Activated T-helper 9 cell treated with anti-CD3 and anti-CD28 coated beads, Interleukin-2, amount 50 U/mL, for 16 hours (primary cell): ENCODE measurements around the gene GTF3C4.

ENCODE experiments used
- DNase-seq: peaks from one replicate; pipeline ENCODE4 v3.0.0-alpha.2; 2020; ENCODE audit warnings: low read depth

The GTF3C4 gene

DNA sequence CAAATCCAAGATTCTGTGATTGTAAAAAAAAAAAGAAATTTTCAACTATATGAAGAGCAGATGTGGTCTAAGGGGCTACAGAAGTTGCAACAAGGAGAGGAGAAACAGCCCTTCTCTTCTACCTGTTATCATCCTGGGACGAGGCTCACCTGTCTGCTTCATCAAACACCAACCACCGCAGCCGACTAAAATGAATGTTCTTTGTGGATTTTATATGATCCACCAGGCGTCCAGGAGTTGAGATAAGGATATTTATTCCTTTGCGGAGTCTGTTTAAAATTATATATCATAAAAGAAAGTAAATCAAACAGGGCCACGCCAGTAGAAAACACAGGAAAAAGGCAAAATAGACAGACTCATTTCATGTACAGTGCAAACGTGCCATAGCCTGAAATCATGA is 22.0 kb upstream of the GTF3C4 start:
- DNase-seq: no peak

DNA sequence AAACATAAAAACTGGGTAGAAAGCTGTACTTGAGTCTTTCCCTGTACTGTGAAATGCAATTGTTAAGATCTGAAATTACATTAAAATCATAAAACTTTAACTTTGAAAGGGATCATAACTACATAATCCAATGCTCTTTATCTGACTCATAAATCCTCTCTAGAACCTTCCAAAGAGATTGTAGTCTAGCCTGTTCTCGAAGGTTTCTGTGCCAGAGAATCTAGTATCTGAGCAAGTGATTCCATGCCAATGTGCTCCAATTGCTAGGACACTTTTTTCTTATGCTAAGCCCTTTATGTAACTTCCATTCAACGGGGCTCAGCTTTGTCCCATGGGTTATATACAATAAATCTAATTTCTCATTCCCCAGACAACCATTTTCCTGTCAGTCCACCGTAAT is 21.6 kb upstream of the GTF3C4 start:
- DNase-seq: no peak

DNA sequence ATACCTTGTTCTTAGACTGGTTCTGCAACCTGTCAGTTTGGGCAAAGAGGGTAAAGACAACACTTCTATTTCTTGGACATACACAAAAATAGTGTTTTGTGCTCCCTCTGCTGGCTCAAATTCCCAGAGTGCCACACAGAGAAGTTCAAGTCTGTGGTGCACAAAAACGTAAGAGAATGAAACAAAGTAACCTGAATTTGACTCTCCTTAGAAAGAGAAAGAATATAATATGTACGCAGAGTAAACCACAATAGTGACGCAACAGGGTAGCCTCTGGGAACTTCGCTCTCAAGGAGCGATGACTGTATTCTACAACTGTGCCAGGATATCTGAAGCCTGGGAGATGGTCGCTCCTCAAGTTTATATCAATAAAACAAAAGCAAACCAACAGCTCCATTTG is 19.0 kb upstream of the GTF3C4 start:
- no peak for DNase-seq

DNA sequence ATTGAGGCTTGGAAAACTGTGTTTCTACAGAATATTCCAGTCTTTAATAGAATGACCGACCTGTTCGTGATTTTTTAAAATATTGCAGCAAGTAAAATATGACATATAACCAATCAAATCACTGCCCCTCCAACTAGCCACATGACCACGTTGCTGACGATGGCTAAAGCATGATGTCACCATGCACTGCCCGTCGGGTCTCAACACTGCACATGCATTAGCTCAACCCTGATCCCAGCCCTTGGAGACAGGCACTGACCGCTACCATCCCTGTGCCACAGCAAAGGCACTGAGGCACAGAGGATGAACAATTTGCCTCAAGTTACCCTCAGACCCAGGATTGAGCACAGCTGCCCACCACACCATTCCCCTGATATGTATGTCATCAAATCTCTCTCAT is 14.0 kb upstream of the GTF3C4 start:
- DNase-seq: no peak

DNA sequence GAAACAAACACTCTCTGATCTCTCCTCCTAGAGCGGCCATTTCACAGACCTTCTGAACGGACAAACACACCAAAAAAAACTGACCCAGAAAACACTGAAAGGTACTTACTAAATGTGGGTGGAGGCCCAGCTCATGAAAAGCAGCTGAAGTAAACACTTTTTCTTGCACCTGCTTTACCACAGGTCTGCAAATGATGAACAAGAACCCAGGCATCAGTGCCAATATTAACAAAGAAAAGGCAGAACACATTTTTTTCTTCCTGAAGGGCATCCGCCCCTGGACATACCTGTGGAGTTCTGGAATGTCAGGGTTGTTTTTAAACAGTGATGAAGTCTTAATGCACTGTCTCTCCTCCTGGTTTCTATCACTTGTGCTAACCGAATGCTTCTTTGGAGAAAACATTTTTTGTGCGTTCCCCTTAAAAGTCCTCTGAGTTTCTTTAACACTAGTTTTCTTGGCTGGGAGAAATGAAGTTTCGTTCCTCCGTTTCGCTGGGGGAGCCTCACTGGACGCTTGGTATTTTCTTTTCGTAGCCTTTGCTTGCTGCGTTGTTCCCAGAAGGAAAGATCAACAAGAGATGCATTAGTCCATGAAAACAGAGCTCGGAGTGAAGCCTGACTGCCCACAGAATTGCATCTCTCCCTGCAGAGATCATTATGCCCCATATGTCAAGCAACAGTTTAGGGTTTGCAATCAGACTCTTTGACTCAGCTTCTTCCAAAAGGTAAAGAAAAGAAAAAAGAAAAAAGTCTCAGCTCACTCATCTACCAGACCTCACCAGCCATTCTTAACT is 7.9 kb upstream of the GTF3C4 start:
- no peak for DNase-seq

DNA sequence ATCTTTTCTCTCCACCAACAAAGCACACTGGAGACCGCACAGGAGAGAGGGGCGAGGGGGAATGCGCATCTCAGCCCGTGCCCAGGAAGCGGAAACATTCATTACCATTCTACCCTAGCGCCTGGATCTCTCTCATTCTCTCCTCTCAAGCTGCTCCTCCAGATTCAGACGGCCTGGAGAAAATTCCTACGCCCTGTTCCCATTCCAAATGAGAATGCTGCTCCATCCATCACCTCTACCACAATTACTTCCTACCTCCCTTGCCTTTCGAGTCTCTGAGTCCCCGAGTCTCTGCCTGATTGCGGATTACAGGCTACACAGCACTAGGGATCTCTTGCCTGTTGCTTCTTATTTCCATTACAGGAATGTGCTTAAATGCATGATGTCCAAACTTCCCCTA is 7.1 kb upstream of the GTF3C4 start:
- no peak for DNase-seq

DNA sequence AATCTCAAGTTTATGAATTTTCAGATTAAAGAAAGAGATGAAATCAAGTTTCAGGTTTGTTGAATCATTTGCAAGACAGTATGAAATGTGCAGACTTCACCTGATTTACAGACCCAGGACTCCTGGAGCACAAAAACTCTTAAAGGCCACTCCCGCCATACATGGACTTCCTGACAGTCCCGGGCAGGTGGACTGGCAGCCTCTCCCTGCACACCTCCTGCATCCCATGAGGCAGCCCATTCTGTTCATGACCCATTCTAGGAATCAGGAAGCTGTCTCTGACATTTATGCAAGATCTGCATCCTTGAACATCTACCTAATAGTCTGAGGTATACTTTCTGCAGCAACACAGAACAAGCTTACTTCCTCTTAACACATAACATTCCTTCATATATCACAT is 6.4 kb upstream of the GTF3C4 start:
- DNase-seq: no peak

DNA sequence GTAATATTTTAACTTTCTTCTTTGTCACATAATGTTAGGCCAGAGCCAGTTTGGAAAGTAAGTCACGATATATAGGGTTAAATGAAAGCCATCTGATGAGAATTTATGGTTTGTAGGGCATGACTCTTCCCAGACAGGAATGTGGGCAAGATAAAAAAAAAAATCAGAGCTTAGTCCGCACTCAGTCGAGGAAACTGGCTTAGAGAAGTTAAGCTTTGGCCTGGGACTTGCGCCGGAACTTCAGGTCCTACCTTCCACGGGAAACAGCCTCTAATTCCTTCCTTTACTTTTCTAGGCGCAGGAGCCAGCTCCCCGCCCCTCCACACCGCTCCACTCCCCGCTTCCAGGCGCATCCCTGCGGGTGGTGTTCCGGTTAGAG is 956 bp upstream of the GTF3C4 start:
- no peak for DNase-seq

DNA sequence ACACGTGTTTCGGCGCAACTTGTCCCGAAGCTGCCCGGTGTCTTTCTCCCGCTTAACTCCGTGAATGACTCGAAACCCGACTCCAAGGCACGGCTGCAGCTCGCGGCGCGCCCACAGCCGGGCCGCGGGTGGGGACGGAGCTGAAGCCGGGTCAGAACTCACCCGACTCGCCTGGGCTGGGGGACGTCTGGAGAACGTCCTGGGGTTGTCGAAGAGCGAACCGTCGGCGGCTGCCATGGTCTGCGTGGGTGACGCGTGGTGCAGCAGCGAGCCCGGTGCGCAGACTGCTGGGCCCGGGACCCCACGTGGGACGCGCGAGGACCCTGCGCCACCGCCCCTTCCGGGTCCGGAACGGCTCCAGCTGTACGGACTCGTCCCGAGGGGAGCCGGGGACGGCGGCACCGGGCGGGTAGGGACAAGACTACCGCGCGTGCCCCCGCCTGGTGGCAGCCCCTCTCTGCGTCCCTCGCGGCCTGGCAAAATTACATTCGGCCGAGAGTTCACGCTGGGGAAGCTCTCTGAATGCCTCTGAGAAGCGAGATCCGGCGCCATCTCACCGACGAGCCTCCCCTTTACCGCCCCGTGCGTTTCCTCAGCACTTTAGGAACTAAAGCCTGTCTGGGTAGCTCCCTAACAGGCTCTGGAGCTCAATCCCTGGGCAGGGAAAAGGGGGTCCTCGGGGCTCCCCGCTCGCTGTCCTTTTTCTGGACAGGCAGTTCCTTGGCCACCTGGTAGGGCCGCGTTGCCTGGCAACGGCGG is 387 bp upstream of the GTF3C4 start, which contains the start of gene DDX31:
Gene DDX31, minus strand, starts transcription at position 286 of the 759 bp plus-strand sequence. Its CDS starts 49 bp downstream, at position 237.
- DNase-seq: peak; percentile 83

DNA sequence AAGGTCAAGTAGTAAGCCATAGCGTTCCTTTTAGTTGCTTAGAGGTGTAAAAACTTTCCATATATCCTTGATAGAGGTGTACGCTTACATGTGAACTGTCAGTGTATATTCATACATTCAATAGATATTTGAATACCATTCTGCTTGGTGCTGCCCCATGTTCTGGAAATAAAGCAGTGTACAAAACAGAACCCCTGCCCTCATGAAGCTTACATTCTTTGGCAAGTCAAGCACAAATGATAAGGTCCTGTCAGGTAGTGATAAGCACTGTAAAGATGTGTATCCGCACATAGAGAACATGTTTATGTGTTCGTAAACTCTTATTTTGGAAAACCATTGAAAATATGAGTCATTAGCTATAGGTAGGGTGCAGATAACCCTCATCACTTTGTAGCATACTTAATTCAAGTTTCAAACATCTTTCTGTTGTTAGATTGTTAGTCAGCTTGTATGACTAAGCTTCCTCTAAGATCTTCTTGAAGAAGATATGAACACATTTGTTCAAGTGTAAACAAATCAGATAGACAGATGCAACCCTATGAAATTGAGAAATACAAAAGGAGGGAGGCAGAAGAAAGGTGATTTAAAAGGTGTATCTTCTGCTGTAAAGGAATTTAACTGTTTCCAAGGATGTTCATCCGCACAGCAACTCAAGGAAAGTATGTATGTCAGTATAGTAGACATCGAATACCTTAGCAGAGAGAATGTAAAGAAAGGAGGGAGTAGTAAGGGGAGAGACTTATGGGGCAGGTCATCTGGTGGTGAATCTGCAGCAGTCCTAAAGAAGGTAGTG is 1.6 kb downstream of the GTF3C4 start:
- no peak for DNase-seq

DNA sequence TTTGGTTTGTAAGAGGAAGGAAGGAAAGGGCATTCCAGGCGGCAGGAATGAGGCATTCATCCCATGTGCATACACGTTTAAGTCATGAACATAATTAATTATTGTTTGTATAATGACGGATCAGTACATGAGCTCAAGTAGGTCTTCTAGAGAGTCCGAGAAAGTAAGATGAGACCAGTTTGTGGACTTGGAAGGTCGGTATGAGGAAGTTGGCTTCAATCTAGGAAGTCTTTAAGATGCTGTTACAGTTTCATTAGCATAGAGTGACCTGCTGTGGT is 2.1 kb downstream of the GTF3C4 start:
- DNase-seq: no peak

DNA sequence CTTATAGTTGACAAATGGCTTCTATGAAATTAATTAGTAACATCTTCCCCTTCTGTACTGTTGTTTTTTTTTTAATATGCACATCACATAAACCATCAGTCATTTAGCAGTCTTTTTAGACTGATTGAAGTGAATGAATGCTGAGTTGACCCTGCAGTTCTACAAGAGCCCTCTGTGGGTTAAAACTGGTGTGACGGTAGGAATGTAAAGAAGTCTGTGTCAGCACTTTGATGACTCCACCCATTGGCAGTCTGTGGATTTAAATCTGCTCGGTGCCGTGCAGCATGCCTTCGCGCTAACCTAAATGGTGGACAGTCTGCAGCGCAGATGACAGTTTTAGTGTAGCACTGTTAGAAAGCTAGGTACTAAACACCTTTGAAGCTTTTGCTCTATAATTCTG is 3.1 kb downstream of the GTF3C4 start:
- no peak for DNase-seq

DNA sequence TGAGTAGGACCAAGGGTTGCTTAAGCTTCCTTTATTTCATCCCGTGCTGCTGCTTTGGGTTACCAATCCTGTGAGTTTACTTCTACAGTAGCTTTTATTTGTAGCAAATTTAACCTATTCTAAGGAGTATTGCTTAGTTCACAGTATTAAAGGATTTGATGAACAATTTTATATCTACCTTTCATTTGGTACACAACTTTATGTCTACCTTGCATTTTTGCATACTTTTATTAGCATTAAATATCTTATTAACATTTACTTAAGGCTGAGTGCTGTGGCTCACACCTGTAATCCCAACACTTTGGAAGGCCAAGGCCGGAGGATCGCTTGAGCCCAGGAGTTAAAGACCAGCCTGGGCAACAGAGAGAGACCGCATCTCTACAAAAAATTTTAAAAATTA is 4.2 kb downstream of the GTF3C4 start:
- DNase-seq: no peak

DNA sequence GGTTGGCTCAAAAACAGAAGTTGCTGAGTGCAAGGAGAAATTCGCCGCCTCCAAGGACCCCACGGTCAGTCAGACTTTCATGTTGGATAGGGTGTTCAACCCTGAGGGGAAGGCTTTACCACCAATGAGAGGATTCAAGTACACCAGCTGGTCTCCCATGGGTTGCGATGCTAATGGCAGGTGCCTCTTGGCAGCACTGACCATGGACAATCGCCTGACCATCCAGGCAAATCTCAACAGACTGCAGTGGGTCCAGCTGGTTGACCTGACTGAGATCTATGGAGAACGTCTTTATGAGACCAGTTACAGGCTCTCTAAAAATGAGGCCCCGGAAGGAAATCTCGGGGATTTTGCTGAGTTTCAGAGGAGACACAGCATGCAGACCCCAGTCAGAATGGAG is 7.7 kb downstream of the GTF3C4 start:
- DNase-seq: no peak

DNA sequence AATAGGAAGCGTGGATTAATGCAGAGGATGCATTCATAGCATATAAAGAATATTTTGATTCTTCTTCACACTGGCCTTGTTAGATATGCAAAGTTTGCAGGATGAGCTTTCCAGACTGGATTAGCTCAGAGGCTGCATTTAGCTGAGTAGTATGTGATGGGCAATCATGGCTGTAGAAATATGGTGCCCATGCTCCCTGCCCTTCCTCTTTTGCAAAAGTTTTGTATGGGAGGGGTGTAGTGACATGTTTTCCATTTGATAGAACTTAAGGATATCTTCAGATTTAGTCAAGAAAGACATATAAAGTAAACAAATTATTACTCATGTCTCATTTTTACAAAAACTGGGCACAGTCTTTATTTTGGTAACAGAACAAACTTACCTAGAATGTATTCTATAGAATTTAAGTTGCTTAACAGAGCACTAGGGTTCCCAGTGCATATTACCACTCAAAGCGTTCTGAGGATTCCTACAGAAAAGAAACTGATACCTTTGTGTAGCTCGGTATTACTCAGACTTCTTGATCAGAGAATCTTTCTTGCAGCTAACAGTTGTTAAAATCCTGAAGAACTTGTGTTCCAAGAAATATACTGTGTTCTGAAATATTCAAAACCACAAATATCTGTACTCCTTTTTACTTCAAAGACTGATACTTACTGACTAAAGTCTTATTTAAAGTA is 9.8 kb downstream of the GTF3C4 start:
- no peak for DNase-seq

DNA sequence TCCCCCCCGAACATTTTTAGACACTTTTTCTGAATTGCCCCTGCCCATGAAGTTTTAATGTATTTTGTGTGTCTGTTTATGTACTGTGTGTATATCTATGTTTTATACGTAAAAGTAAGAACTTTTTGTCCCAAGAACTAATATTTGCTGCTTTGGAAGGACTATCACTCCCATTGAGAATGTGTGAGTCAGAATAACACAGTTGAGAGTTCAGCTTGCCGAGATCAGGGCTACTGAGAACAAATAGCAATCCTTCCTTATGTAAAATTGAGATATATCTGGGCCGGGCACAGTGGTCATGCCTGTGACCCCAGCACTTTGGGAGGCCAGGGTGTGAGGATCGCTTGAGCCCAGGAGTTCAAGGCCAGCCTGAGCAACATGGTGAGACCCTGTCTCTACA is 11.3 kb downstream of the GTF3C4 start:
- no peak for DNase-seq

DNA sequence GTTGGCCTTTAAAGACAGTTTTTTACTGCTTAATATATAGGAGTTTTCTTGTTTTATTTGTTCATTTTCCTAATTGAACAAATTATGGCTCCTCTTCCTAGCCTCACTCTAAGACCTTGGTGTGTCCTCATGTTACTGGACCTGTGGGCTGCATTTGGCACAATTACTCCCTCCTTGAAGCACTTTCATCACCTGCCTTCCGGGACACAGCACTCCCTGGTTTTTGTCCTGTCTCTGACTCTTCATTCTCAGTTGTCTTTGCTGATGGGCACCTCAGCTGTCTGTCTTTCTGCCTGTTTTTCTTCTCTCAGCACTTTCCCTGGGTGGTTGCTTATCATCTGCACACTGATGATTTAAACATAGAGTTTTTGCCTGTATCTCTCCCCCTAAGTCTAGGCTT is 13.6 kb downstream of the GTF3C4 start:
- no peak for DNase-seq

DNA sequence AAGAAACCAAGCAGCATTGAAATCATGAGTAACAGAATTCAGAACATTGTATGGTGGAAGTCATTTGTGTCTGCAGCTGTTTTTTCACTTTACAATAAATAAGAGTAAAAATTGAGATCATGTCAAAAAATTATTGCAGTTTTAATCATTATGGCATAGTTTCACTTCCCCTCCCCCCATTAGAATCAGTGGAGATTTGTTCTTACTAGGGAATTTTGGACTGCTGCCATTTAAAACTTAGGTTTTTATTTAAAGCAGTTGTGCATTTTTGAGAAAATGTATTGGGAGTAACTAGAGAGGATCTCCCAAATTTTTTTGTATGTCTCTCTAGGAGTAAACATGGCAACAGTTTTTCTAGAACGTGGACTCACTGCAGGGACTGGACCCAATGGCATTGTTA is 20.4 kb downstream of the GTF3C4 start:
- no peak for DNase-seq

DNA sequence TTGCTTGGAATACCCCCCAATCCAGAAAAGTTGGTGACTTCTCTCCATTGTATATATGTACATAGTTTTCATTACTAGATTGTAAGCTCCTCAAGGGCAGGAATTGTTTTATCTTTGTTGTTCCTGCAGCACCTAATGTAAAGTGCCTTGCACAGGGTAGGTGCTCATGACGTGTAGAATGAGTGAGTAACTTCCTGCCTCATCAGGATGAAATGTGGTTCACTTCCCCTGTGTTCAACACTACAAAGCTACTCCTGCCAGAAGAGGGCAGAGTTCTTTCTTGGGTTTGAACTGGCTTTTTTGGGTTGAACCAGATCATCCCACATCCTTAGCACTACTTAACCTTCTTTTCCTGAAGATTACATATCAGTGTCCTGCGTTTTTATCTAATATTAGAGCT is 23.9 kb downstream of the GTF3C4 start:
- DNase-seq: no peak

DNA sequence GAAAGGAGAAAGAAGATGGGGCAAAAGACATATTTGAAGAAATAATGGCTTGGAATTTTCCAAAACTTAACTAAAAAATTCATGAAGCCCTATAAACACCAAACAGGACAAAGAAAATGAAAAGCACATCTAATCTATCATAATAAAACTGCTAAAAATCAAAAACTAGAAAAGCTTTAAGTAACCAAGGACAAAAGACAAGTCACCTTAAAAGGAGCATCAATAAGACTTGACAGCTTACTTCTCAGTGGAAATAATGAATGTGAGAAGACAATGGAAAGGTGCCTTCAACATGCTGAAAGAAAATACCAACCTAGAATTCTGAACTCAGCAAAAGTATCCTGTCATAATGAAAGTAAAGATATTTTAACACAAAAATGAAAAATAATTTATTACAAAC is 27.0 kb downstream of the GTF3C4 start:
- no peak for DNase-seq

DNA sequence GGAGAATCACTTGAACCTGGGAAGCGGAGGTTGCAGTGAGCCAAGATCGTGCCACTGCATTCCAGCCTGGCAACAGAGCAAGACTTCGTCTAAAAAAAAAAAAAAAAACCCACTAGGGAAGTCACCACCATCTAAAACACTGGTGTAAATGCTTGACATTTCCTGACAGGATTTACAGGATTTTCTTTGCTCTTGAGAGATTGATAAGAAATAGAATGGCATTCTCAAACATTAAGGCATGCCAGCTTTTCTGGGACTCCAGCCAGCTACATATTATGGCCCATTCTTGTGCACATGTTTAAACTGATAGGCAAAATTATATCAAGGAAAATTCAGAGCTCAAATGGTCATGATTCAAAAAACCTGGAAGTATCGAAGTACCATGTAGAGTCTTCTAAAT is 28.7 kb downstream of the GTF3C4 start:
- no peak for DNase-seq

DNA sequence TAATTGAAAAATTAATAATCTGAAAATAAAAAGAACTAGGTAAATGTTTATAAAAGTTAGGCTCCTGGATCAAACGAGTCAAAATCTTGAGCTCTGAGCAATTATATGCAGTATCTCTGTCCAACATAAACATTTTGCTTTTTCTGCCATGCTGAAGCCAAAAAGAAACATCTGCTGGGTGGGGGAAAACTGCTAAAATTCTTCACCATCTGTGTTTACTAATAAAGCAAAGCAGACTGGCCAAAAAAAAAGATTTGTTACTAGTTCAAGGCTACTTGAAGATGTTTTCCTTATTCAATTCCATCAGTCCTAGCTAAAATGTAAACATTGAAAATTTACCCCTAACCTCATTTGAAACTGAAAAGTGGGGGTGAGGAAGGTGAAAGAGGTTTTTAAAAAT is 29.7 kb downstream of the GTF3C4 start:
- no peak for DNase-seq

DNA sequence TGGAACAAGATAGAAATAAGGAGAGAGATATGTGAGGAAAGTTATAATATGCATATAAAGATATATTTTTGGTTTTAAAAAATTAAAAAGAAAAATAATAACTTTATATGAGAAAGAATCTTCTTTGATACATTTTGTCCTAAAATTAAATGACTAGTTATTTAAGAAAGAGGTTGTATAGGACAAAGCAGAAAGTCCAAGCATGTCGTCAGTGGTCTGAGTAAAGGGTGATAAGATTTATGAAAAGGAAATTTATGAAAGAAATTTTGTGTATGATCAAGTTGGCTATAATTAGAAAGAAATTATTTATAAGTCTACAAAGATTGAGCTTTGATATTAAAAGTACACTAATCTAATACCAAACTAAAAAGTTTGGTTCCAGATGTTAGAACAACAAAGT is 32.0 kb downstream of the GTF3C4 start:
- DNase-seq: no peak
